Fibroblast of lung (primary cell): ENCODE measurements around the gene ARHGEF10L.

ENCODE experiments used
- EZH2 ChIP-seq: IDR thresholded peaks from 2 replicates; pipeline ENCODE4 v1.5.1; 2012; ENCODE audit warnings: low read length, control low read depth, mild to moderate bottlenecking; ENCODE audit errors: missing control alignments
- TF ChIP-seq, protein P1 (sequence below), 2 donors: IDR thresholded peaks in 1 of 2; conservative IDR thresholded peaks in 1 of 2; 1 replicate in 1 of 2; 2 replicates in 1 of 2; pipeline ENCODE4 v1.5.1; 2011 to 2012; ENCODE audit warnings: low read length in 2 of 2, control low read depth in 1 of 2, inconsistent platforms in 1 of 2, low read depth in 1 of 2, mild to moderate bottlenecking in 1 of 2

DNA sequence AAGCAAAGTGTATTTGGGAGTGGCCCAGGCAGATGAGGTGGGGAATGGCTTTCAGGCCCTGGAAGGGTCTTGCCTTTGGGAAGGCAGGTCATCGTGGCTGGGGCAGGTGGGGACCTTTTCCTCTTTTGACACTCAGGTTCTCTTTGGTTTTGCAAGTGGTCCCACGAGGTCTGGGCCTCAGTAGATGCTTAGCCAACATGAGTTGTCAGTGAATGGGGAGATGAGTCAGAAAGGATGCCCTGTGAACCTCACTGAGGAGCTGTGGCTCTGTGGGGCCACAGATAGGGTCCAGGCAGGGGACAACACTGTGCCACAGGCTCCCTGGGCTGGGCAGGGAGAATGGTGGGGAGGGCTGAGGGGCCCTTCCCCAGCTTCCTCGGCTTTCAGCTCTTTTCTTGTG lies 19.0 kb downstream of the ARHGEF10L start:
- TF ChIP-seq EZH2: no peak
- TF ChIP-seq, protein P1, sequence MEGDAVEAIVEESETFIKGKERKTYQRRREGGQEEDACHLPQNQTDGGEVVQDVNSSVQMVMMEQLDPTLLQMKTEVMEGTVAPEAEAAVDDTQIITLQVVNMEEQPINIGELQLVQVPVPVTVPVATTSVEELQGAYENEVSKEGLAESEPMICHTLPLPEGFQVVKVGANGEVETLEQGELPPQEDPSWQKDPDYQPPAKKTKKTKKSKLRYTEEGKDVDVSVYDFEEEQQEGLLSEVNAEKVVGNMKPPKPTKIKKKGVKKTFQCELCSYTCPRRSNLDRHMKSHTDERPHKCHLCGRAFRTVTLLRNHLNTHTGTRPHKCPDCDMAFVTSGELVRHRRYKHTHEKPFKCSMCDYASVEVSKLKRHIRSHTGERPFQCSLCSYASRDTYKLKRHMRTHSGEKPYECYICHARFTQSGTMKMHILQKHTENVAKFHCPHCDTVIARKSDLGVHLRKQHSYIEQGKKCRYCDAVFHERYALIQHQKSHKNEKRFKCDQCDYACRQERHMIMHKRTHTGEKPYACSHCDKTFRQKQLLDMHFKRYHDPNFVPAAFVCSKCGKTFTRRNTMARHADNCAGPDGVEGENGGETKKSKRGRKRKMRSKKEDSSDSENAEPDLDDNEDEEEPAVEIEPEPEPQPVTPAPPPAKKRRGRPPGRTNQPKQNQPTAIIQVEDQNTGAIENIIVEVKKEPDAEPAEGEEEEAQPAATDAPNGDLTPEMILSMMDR (conservative IDR thresholded peaks at IDR 0.05 in 1 of 2, IDR thresholded peaks at IDR 0.05 in 1 of 2; ENCODE audit: low read depth in 1 of 2, low read length in 2 of 2): no peak
